VCaP (cell line): ENCODE data around the gene PBX3.

Source experiments
- H3K27ac ChIP-seq: fragments of 450-650 bp; 2 replicates; pipeline ENCODE4 v1.5.1; 2017
- TF ChIP-seq, protein P1 (sequence below): fragments of 450-650 bp; conservative IDR thresholded peaks from 2 replicates; pipeline ENCODE4 v1.5.1; 2017; ENCODE audit warnings: mild to moderate bottlenecking, moderate library complexity

PBX3 gene

DNA sequence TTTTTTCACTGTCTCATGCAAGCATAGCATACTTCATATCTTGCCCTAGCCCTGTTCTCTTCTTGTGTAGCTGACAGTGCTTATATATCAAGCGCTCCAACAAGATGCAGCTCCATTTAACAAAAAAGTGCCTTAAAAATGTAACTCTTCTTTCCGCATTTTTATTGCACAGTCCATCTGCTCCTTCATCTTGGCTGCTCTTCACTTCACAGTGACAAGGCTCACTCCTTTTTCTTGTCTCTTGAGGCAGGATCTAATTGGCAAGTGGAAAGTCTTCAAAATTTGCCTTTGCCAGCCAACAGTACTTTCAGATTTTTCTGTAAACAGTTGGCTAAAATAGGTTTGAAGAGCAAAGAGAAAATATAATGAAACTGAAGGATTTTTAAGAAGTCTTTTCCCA is 161.8 kb downstream of the PBX3 start:
- no peak overlapping the region for H3K27ac ChIP-seq
- TF ChIP-seq, protein P1, sequence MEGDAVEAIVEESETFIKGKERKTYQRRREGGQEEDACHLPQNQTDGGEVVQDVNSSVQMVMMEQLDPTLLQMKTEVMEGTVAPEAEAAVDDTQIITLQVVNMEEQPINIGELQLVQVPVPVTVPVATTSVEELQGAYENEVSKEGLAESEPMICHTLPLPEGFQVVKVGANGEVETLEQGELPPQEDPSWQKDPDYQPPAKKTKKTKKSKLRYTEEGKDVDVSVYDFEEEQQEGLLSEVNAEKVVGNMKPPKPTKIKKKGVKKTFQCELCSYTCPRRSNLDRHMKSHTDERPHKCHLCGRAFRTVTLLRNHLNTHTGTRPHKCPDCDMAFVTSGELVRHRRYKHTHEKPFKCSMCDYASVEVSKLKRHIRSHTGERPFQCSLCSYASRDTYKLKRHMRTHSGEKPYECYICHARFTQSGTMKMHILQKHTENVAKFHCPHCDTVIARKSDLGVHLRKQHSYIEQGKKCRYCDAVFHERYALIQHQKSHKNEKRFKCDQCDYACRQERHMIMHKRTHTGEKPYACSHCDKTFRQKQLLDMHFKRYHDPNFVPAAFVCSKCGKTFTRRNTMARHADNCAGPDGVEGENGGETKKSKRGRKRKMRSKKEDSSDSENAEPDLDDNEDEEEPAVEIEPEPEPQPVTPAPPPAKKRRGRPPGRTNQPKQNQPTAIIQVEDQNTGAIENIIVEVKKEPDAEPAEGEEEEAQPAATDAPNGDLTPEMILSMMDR, result no peak

DNA sequence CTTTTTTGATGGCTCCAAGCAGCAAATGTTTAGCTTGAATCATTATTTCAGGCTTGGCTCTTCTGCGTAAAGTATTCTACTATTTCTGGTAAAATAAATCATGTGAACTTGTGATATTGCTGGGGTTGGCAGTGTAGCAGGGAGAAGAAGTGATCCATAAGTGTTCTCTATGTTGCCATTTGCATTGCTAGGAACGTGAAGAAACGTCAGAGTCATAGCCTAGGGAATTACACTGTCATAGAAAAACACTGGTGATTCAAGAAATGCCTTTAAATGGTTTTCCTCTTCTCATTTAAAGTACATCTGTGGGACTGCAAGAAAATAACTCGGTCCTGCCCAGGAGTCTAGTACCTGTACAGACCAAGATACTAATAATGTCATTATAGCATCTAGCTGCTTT is 162.3 kb downstream of the PBX3 start:
- no peak overlapping the region for H3K27ac ChIP-seq
- TF ChIP-seq, protein P1, result no peak

DNA sequence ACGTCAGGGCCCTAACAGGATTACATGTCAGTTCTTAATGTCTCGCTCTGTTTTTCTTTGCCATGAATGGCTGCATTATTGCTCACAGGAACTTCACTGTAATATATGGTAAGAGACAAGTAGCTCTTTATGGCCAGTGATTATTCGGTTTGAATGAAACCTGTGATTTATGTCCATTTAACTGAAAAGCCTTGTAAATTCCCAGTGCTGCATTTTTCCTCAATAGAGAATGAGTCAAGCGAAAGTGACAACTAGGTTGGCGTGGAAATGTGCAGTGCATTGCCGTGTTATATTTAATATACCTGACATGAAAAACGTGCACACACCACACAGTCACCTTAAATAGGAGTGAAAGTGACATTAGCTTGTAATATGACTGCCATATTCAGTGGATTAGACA is 163.1 kb downstream of the PBX3 start:
- H3K27ac ChIP-seq, result no peak overlapping the region
- TF ChIP-seq, protein P1, result no peak

GRCh38 chr9:125911861-125912644 is 164.9 kb downstream of the PBX3 start:
- TF ChIP-seq, protein P1, result no peak
- H3K27ac ChIP-seq, result no peak overlapping the region

- TF ChIP-seq, protein P1, result no peak
- no peak overlapping the region for H3K27ac ChIP-seq
Observed at GRCh38 chr9:125912667-125913066, 165.5 kb downstream of the PBX3 start.

DNA sequence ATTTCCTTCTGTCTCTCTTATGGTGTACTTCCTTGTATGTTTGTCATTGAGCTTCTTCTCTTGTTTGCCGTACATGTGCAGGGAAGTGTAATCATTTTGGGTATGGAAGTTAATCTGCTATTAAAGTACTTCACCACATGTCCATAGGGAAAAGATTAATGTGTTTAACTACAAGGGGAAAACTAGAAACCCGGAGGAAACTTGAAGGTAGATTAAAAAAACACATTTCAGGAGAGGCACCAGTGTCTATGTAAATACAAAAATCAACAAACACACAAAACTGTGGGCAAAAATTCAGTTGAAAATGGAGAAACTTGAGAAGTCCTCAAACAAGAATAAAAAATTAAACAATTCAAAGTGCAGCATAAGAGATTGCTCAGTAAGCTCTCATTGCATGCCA is 166.4 kb downstream of the PBX3 start:
- TF ChIP-seq, protein P1, result no peak
- no peak overlapping the region for H3K27ac ChIP-seq

DNA sequence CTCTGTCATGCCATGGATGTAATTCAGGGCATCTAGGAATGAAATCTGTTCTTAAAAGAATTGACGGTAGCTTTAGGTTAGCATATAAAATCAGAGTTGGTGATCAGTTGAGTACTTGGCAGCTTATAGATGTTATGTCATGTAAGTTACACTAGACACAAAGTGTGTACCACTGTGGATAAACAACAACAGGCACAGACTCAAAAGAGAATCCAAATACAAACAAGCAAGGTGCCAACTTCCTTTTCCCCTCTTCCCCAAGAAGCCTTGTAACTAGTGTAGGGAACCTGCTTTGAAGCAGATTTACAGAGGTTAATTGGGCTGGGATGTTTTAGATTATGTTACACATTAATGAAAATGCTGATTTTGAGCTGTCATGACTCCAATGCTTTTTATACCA is 167.2 kb downstream of the PBX3 start:
- no peak overlapping the region for H3K27ac ChIP-seq
- TF ChIP-seq, protein P1, result no peak
